Measurements from ENCODE around the gene TMEM163. TPM values are rescaled to one million over a fixed set of nuclear protein-coding genes. Genes with fewer than 3 reads are reported as not detected.
"Not testable (repeated sequence)": the region's sequence is repeated elsewhere in the genome, so short reads cannot be mapped to it uniquely, and the experiment has no call there.

Gene TMEM163
- polyA plus RNA-seq = under 1 TPM; 0.10 to 0.11 TPM

- Histone ChIP-seq H3K4me1 (ENCODE audit: control insufficient read depth in 2 of 2, insufficient read depth in 2 of 2, low read length in 1 of 2) (peaks cover 8 to 11% of the 10 kb centered on the region in 2 donors), H3K27me3 (ENCODE audit: control insufficient read depth in 1 of 2, insufficient read depth in 2 of 2, low read length in 2 of 2) (peaks cover 17 to 27% of the 10 kb centered on the region in 2 donors), H3K9me3 (ENCODE audit: control insufficient read depth in 2 of 2, insufficient read depth in 1 of 2, low read depth in 1 of 2, low read length in 1 of 2) (no peaks in the 10 kb centered on the region), H3K27ac (ENCODE audit: low read depth in 2 of 2, low read length in 1 of 2) (no peak within 1 kb of the TSS), H3K4me3 (ENCODE audit: low read depth in 1 of 2, low read length in 2 of 2) (peak within 1 kb of the TSS; percentile 26 to 45), H3K36me3 (ENCODE audit: control insufficient read depth in 2 of 2, insufficient read depth in 2 of 2, low read length in 1 of 2) (no peaks in the 10 kb centered on the region)
- whole genome bisulfite sequencing, 2 donors = 6 to 10% methylated on average over 77 to 99 of the region's 99 CpGs
Observed at GRCh38 chr2:134718817-134719814, at the start of gene TMEM163. TMEM163 (minus strand) TSS chr2:134719000.

- H3K27ac ChIP-seq (ENCODE audit: low read depth in 2 of 2, low read length in 1 of 2) = no peak overlapping the region
- no peaks in the 10 kb centered on the region for H3K27me3 ChIP-seq (ENCODE audit: control insufficient read depth in 1 of 2, insufficient read depth in 2 of 2, low read length in 2 of 2)
- H3K4me3 ChIP-seq (ENCODE audit: low read depth in 1 of 2, low read length in 2 of 2) = no peak overlapping the region
- WGBS, 2 donors = 75 to 79% methylated on average over 5 of the region's 5 CpGs
- H3K4me1 ChIP-seq (ENCODE audit: control insufficient read depth in 2 of 2, insufficient read depth in 2 of 2, low read length in 1 of 2) = no peaks in the 10 kb centered on the region
- H3K9me3 ChIP-seq (ENCODE audit: control insufficient read depth in 2 of 2, insufficient read depth in 1 of 2, low read depth in 1 of 2, low read length in 1 of 2) = no peaks in the 10 kb centered on the region
- no peaks in the 10 kb centered on the region for H3K36me3 ChIP-seq (ENCODE audit: control insufficient read depth in 2 of 2, insufficient read depth in 2 of 2, low read length in 1 of 2)
Observed at GRCh38 chr2:134766583-134766982, 47.8 kb upstream of the TMEM163 start.

GRCh38 chr2:134765987-134766386 is 47.2 kb upstream of the TMEM163 start:
- H3K4me3 ChIP-seq (ENCODE audit: low read depth in 1 of 2, low read length in 2 of 2) = no peak overlapping the region
- H3K4me1 ChIP-seq (ENCODE audit: control insufficient read depth in 2 of 2, insufficient read depth in 2 of 2, low read length in 1 of 2) = no peaks in the 10 kb centered on the region
- H3K9me3 ChIP-seq (ENCODE audit: control insufficient read depth in 2 of 2, insufficient read depth in 1 of 2, low read depth in 1 of 2, low read length in 1 of 2) = no peaks in the 10 kb centered on the region
- H3K27ac ChIP-seq (ENCODE audit: low read depth in 2 of 2, low read length in 1 of 2) = no peak overlapping the region
- no peaks in the 10 kb centered on the region for H3K36me3 ChIP-seq (ENCODE audit: control insufficient read depth in 2 of 2, insufficient read depth in 2 of 2, low read length in 1 of 2)
- H3K27me3 ChIP-seq (ENCODE audit: control insufficient read depth in 1 of 2, insufficient read depth in 2 of 2, low read length in 2 of 2) = no peaks in the 10 kb centered on the region

- no peaks in the 10 kb centered on the region for H3K9me3 ChIP-seq (ENCODE audit: control insufficient read depth in 2 of 2, insufficient read depth in 1 of 2, low read depth in 1 of 2, low read length in 1 of 2)
- H3K4me3 ChIP-seq (ENCODE audit: low read depth in 1 of 2, low read length in 2 of 2) = no peak overlapping the region
- WGBS, 2 donors = 76 to 77% methylated on average over 1 of the region's 1 CpG
- H3K4me1 ChIP-seq (ENCODE audit: control insufficient read depth in 2 of 2, insufficient read depth in 2 of 2, low read length in 1 of 2) = no peaks in the 10 kb centered on the region
- H3K27ac ChIP-seq (ENCODE audit: low read depth in 2 of 2, low read length in 1 of 2) = no peak overlapping the region
- H3K36me3 ChIP-seq (ENCODE audit: control insufficient read depth in 2 of 2, insufficient read depth in 2 of 2, low read length in 1 of 2) = no peaks in the 10 kb centered on the region
- H3K27me3 ChIP-seq (ENCODE audit: control insufficient read depth in 1 of 2, insufficient read depth in 2 of 2, low read length in 2 of 2) = no peaks in the 10 kb centered on the region
Observed at GRCh38 chr2:134764164-134764563, 45.4 kb upstream of the TMEM163 start.

GRCh38 chr2:134763164-134763710 is 44.4 kb upstream of the TMEM163 start:
- Histone ChIP-seq H3K27me3 (ENCODE audit: control insufficient read depth in 1 of 2, insufficient read depth in 2 of 2, low read length in 2 of 2) (no peaks in the 10 kb centered on the region), H3K9me3 (ENCODE audit: control insufficient read depth in 2 of 2, insufficient read depth in 1 of 2, low read depth in 1 of 2, low read length in 1 of 2) (no peaks in the 10 kb centered on the region), H3K4me3 (ENCODE audit: low read depth in 1 of 2, low read length in 2 of 2) (no peak overlapping the region), H3K27ac (ENCODE audit: low read depth in 2 of 2, low read length in 1 of 2) (no peak overlapping the region), H3K36me3 (ENCODE audit: control insufficient read depth in 2 of 2, insufficient read depth in 2 of 2, low read length in 1 of 2) (no peaks in the 10 kb centered on the region), H3K4me1 (ENCODE audit: control insufficient read depth in 2 of 2, insufficient read depth in 2 of 2, low read length in 1 of 2) (no peaks in the 10 kb centered on the region)
- 50 to 64% methylated on average over 4 of the region's 4 CpGs for WGBS, 2 donors

GRCh38 chr2:134762508-134762907 is 43.7 kb upstream of the TMEM163 start:
- H3K27me3 ChIP-seq (ENCODE audit: control insufficient read depth in 1 of 2, insufficient read depth in 2 of 2, low read length in 2 of 2) = no peaks in the 10 kb centered on the region
- H3K4me3 ChIP-seq (ENCODE audit: low read depth in 1 of 2, low read length in 2 of 2) = no peak overlapping the region
- H3K36me3 ChIP-seq (ENCODE audit: control insufficient read depth in 2 of 2, insufficient read depth in 2 of 2, low read length in 1 of 2) = no peaks in the 10 kb centered on the region
- H3K9me3 ChIP-seq (ENCODE audit: control insufficient read depth in 2 of 2, insufficient read depth in 1 of 2, low read depth in 1 of 2, low read length in 1 of 2) = no peaks in the 10 kb centered on the region
- no peak overlapping the region for H3K27ac ChIP-seq (ENCODE audit: low read depth in 2 of 2, low read length in 1 of 2)
- 58 to 63% methylated on average over 2 of the region's 2 CpGs for WGBS, 2 donors
- no peaks in the 10 kb centered on the region for H3K4me1 ChIP-seq (ENCODE audit: control insufficient read depth in 2 of 2, insufficient read depth in 2 of 2, low read length in 1 of 2)

- Histone ChIP-seq H3K27me3 (ENCODE audit: control insufficient read depth in 1 of 2, insufficient read depth in 2 of 2, low read length in 2 of 2) (no peaks in the 10 kb centered on the region), H3K4me3 (ENCODE audit: low read depth in 1 of 2, low read length in 2 of 2) (no peak overlapping the region), H3K27ac (ENCODE audit: low read depth in 2 of 2, low read length in 1 of 2) (no peak overlapping the region), H3K9me3 (ENCODE audit: control insufficient read depth in 2 of 2, insufficient read depth in 1 of 2, low read depth in 1 of 2, low read length in 1 of 2) (no peaks in the 10 kb centered on the region), H3K4me1 (ENCODE audit: control insufficient read depth in 2 of 2, insufficient read depth in 2 of 2, low read length in 1 of 2) (no peaks in the 10 kb centered on the region), H3K36me3 (ENCODE audit: control insufficient read depth in 2 of 2, insufficient read depth in 2 of 2, low read length in 1 of 2) (no peaks in the 10 kb centered on the region)
Observed at GRCh38 chr2:134760385-134760784, 41.6 kb upstream of the TMEM163 start.

- no peak overlapping the region for H3K4me3 ChIP-seq (ENCODE audit: low read depth in 1 of 2, low read length in 2 of 2)
- no peaks in the 10 kb centered on the region for H3K36me3 ChIP-seq (ENCODE audit: control insufficient read depth in 2 of 2, insufficient read depth in 2 of 2, low read length in 1 of 2)
- no peaks in the 10 kb centered on the region for H3K4me1 ChIP-seq (ENCODE audit: control insufficient read depth in 2 of 2, insufficient read depth in 2 of 2, low read length in 1 of 2)
- H3K27ac ChIP-seq (ENCODE audit: low read depth in 2 of 2, low read length in 1 of 2) = no peak overlapping the region
- WGBS, 2 donors = 67 to 76% methylated on average over 1 of the region's 1 CpG
- no peaks in the 10 kb centered on the region for H3K9me3 ChIP-seq (ENCODE audit: control insufficient read depth in 2 of 2, insufficient read depth in 1 of 2, low read depth in 1 of 2, low read length in 1 of 2)
- no peaks in the 10 kb centered on the region for H3K27me3 ChIP-seq (ENCODE audit: control insufficient read depth in 1 of 2, insufficient read depth in 2 of 2, low read length in 2 of 2)
Observed at GRCh38 chr2:134758633-134759032, 39.8 kb upstream of the TMEM163 start.

- WGBS, 2 donors = 33 to 43% methylated on average over 8 of the region's 8 CpGs
- not testable (repeated sequence) for H3K27me3 ChIP-seq (ENCODE audit: control insufficient read depth in 1 of 2, insufficient read depth in 2 of 2, low read length in 2 of 2); H3K4me3 ChIP-seq (ENCODE audit: low read depth in 1 of 2, low read length in 2 of 2); H3K4me1 ChIP-seq (ENCODE audit: control insufficient read depth in 2 of 2, insufficient read depth in 2 of 2, low read length in 1 of 2); H3K36me3 ChIP-seq (ENCODE audit: control insufficient read depth in 2 of 2, insufficient read depth in 2 of 2, low read length in 1 of 2); H3K27ac ChIP-seq (ENCODE audit: low read depth in 2 of 2, low read length in 1 of 2); H3K9me3 ChIP-seq (ENCODE audit: control insufficient read depth in 2 of 2, insufficient read depth in 1 of 2, low read depth in 1 of 2, low read length in 1 of 2)
Observed at GRCh38 chr2:134751981-134752380, 33.2 kb upstream of the TMEM163 start.

GRCh38 chr2:134745546-134745945 is 26.7 kb upstream of the TMEM163 start:
- no peaks in the 10 kb centered on the region for H3K27me3 ChIP-seq (ENCODE audit: control insufficient read depth in 1 of 2, insufficient read depth in 2 of 2, low read length in 2 of 2)
- no peak overlapping the region for H3K27ac ChIP-seq (ENCODE audit: low read depth in 2 of 2, low read length in 1 of 2)
- H3K36me3 ChIP-seq (ENCODE audit: control insufficient read depth in 2 of 2, insufficient read depth in 2 of 2, low read length in 1 of 2) = no peaks in the 10 kb centered on the region
- no peak overlapping the region for H3K4me3 ChIP-seq (ENCODE audit: low read depth in 1 of 2, low read length in 2 of 2)
- no peaks in the 10 kb centered on the region for H3K4me1 ChIP-seq (ENCODE audit: control insufficient read depth in 2 of 2, insufficient read depth in 2 of 2, low read length in 1 of 2)
- no peaks in the 10 kb centered on the region for H3K9me3 ChIP-seq (ENCODE audit: control insufficient read depth in 2 of 2, insufficient read depth in 1 of 2, low read depth in 1 of 2, low read length in 1 of 2)
- 78 to 82% methylated on average over 4 of the region's 4 CpGs for WGBS, 2 donors

Measured in esophagus (tissue), 2 donors.